ENCODE results near the gene KCNK5. TPM values are rescaled to one million over a fixed set of nuclear protein-coding genes. Genes with fewer than 3 reads are reported as not detected.

The KCNK5 gene
- total and polyA plus RNA-seq, 2 of the 8 experiments (the other 6 are each of a cell fraction or from before 2014, with no cell fraction given) = 20.9 to 44.3 TPM

DNA sequence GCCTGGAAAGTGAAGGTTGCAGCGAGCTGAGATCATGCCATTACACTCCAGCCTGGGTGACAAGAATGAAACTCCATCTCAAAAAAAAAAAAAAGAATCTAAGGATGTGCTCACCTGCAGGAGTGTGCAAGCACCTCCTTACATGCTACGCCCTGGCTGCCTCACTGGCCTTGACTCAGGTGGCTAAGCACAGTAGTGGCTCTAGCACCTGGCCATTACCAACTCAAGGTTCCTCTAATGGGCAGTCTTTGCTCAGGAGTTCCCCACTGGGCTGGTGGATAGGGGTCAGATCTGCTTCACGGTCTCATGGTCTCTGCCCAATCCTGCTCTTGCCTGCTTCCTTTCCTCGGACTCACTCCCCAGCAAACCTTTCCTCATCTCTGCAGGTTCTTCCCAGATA, 45.2 kb upstream of the KCNK5 start (continued):
- TF ChIP-seq RXRA (IDR thresholded peaks at IDR 0.05; ENCODE audit: insufficient read depth, low read depth, low read length) = no peak
- TF ChIP-seq EGR1 (IDR thresholded peaks at IDR 0.05; ENCODE audit: borderline replicate concordance, low read depth, low read length) = no peak
- no peak for TF ChIP-seq GABPA (IDR thresholded peaks at IDR 0.05; ENCODE audit: borderline replicate concordance, insufficient read depth, low read length)
- no peak for TF ChIP-seq KDM1A (IDR thresholded peaks at IDR 0.05; ENCODE audit: borderline replicate concordance, low read length)
